Measurements from ENCODE around the gene DOCK4. TPM values are rescaled to one million over a fixed set of nuclear protein-coding genes. Genes with fewer than 3 reads are reported as not detected.

DOCK4 gene
- total and polyA plus RNA-seq, 10 of the 15 experiments (the other 5 are each of a cell fraction or from before 2014, with no cell fraction given) = 0.03 to 0.73 (median 0.38) TPM

GRCh38 chr7:111975346-111975745 is 230.9 kb downstream of the DOCK4 start:
- DNase-seq (ENCODE audit: low read depth, low spot score) (no peak), FAIRE-seq (no peak), ATAC-seq (no peak)
- H2AFZ ChIP-seq (ENCODE audit: control insufficient read depth, low read depth, low read length) = no peak overlapping the region
- ChIA-PET SMC1A (ENCODE audit: uncharacterized antibody, unreplicated experiment) (no interaction called here), RAD21 (ENCODE audit: unreplicated experiment) (no interaction called here), CTCF (no interaction called here), POLR2A (no interaction called here)
- H3K4me1 ChIP-seq (ENCODE audit: control insufficient read depth, insufficient read depth, low read length) = no peaks in the 10 kb centered on the region
- H3K27ac ChIP-seq (ENCODE audit: control insufficient read depth, insufficient read depth) = no peak overlapping the region
- H4K20me1 ChIP-seq (ENCODE audit: control insufficient read depth, insufficient read depth) = no peaks in the 10 kb centered on the region
- H3K9me3 ChIP-seq (replicated peaks; ENCODE audit: control insufficient read depth, insufficient read depth, low read length) = no peaks in the 10 kb centered on the region
- WGBS (ENCODE audit: insufficient coverage, insufficient replicate concordance, low lambda C conversion rate, missing lambda C conversion rate) = 49% methylated on average over 4 of the region's 4 CpGs
- TF ChIP-seq CTCF (IDR thresholded peaks at IDR 0.05 in 2 of 3, conservative IDR thresholded peaks at IDR 0.05 in 1 of 3; ENCODE audit: control insufficient read depth in 2 of 3, extremely low read depth in 1 of 3, insufficient read depth in 1 of 3, low read depth in 3 of 3, low read length in 3 of 3) = no peak
- TF ChIP-seq RELA (IDR thresholded peaks at IDR 0.05; ENCODE audit: borderline replicate concordance, partially characterized antibody) = no peak
- no peak for TF ChIP-seq TCF7 (IDR thresholded peaks at IDR 0.05; ENCODE audit: borderline replicate concordance)
- TF ChIP-seq USF2 (IDR thresholded peaks at IDR 0.05; ENCODE audit: borderline replicate concordance, low read depth, low read length) = no peak
- no peak for TF ChIP-seq EED (IDR thresholded peaks at IDR 0.05; ENCODE audit: low read depth)
- TF ChIP-seq E2F4 (IDR thresholded peaks at IDR 0.05; ENCODE audit: low read depth, low read length) = no peak
- TF ChIP-seq REST (IDR thresholded peaks at IDR 0.05; ENCODE audit: low read depth, low read length) = no peak
- TF ChIP-seq CEBPB (IDR thresholded peaks at IDR 0.05; ENCODE audit: borderline replicate concordance in 1 of 2, low read depth in 2 of 2, low read length in 2 of 2) = no peak
- no peak for TF ChIP-seq HDGF (IDR thresholded peaks at IDR 0.05)
- H3K4me2 ChIP-seq (ENCODE audit: control insufficient read depth, insufficient read depth) = no peak overlapping the region
- no peak overlapping the region for H3K9ac ChIP-seq (ENCODE audit: control insufficient read depth, insufficient read depth, low read length)
- no peaks in the 10 kb centered on the region for H3K27me3 ChIP-seq (replicated peaks in 1 of 2; ENCODE audit: control insufficient read depth in 2 of 2, insufficient read depth in 2 of 2, low read length in 1 of 2)
- H3K79me2 ChIP-seq (ENCODE audit: control insufficient read depth, insufficient read depth, low read length) = no peaks in the 10 kb centered on the region
- H3K36me3 ChIP-seq (ENCODE audit: control insufficient read depth in 2 of 2, insufficient read depth in 2 of 2, low read length in 1 of 2) = no peaks in the 10 kb centered on the region
- H3K4me3 ChIP-seq = no peak overlapping the region
- in situ Hi-C loops (cut with MboI) = no loop called here
- BruUV-seq (replicated peaks) = no TSS peak
- intact Hi-C loops (cut with micrococcal nuclease; ENCODE audit: unreplicated experiment) = no loop called here
